ENCODE results near the gene SEMA5A. TPM values are rescaled to one million over a fixed set of nuclear protein-coding genes. Genes with fewer than 3 reads are reported as not detected.

SEMA5A gene
- total RNA-seq, 3 donors from 2014 or later, result 3.0 to 35.4 (median 25.9) TPM

DNA sequence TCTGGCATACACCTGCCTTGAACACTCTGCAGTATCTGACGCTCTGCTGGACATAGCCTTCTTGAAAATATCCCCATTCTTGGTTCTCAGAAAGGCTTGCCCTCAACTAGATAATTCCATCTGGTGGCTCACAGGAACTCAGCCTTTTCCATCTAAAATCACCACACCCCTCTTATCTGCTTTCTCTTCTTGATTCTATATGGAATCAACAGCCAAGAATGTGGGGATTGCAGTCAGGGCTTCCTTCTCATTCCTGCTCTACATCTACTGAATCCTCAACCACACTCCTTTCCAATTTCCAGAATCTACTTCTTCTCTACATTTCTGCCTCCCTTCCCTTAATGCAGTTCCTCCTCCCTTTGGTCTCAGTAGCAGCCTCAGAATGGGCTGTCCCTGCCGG is 170.1 kb downstream of the SEMA5A start:
- H3K9me3 ChIP-seq, result no peaks in the 10 kb centered on the region
- no peak overlapping the region for H3K4me3 ChIP-seq
- no peak overlapping the region for H3K27ac ChIP-seq
- no peaks in the 10 kb centered on the region for H3K36me3 ChIP-seq
- H3K4me1 ChIP-seq, result no peaks in the 10 kb centered on the region
- no peaks in the 10 kb centered on the region for H3K27me3 ChIP-seq
- DNase-seq (ENCODE audit: low spot score in 2 of 2), result no peak
- intact Hi-C loops (cut with DNase I; ENCODE audit: low total_unique reads), result loop anchor here (1.0 kb wide), 1 partner anchor 27 kb away; no protein-coding TSS in a partner anchor
- no peak for TF ChIP-seq POLR2AphosphoS5 (IDR thresholded peaks at IDR 0.05)
- TF ChIP-seq, protein P1, sequence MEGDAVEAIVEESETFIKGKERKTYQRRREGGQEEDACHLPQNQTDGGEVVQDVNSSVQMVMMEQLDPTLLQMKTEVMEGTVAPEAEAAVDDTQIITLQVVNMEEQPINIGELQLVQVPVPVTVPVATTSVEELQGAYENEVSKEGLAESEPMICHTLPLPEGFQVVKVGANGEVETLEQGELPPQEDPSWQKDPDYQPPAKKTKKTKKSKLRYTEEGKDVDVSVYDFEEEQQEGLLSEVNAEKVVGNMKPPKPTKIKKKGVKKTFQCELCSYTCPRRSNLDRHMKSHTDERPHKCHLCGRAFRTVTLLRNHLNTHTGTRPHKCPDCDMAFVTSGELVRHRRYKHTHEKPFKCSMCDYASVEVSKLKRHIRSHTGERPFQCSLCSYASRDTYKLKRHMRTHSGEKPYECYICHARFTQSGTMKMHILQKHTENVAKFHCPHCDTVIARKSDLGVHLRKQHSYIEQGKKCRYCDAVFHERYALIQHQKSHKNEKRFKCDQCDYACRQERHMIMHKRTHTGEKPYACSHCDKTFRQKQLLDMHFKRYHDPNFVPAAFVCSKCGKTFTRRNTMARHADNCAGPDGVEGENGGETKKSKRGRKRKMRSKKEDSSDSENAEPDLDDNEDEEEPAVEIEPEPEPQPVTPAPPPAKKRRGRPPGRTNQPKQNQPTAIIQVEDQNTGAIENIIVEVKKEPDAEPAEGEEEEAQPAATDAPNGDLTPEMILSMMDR (IDR thresholded peaks at IDR 0.05), result no peak
- no peak for TF ChIP-seq POLR2A (IDR thresholded peaks at IDR 0.05)

DNA sequence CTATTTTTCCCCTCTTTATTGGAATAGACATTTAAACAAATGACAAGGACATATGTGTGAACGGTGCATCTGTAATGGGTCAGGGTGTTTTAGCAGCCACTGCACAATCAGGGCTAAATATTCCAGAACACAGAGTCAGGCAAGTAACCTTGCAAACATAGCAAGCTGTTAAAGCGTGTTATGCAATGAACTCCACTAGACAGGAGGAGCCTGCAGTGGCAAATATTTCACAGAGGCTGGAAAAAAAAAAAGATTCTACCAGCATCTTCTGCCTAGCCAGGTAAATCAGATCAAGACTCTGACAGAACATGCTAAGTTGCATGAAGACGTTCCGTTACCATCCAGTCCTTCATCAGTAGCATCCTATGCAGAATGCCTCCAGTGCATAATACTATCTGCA is 171.8 kb downstream of the SEMA5A start:
- Histone ChIP-seq H3K27me3 (no peaks in the 10 kb centered on the region), H3K27ac (no peak overlapping the region), H3K4me3 (no peak overlapping the region), H3K36me3 (no peaks in the 10 kb centered on the region), H3K4me1 (no peaks in the 10 kb centered on the region), H3K9me3 (no peaks in the 10 kb centered on the region)
- DNase-seq (ENCODE audit: low spot score in 2 of 2), result no peak
- intact Hi-C loops (cut with DNase I; ENCODE audit: low total_unique reads), result no loop called here
- TF ChIP-seq POLR2AphosphoS5 (IDR thresholded peaks at IDR 0.05) (no peak), POLR2A (IDR thresholded peaks at IDR 0.05) (no peak)
- TF ChIP-seq, protein P1 (IDR thresholded peaks at IDR 0.05), result no peak

DNA sequence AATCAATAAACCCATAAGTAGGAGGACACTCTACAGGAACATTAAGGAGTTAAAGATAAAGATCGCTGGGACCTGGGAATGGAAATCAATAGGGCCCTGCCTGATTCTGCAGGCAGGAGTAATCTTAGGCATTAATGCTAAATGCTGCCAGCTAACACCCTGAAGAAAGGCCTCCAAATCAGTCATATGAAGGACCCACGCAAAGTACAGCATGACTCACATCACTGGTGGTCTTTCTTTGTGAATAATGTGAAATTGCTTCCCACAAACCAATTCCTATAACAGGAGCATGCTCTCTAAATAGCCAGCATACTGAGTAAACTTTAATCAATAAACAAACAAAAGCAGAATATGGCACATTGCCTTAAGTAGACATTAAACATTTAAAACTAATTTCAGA is 172.3 kb downstream of the SEMA5A start:
- no peaks in the 10 kb centered on the region for H3K27me3 ChIP-seq
- no peak for DNase-seq (ENCODE audit: low spot score in 2 of 2)
- no peaks in the 10 kb centered on the region for H3K9me3 ChIP-seq
- H3K36me3 ChIP-seq, result no peaks in the 10 kb centered on the region
- no peak overlapping the region for H3K27ac ChIP-seq
- intact Hi-C loops (cut with DNase I; ENCODE audit: low total_unique reads), result no loop called here
- no peaks in the 10 kb centered on the region for H3K4me1 ChIP-seq
- H3K4me3 ChIP-seq, result no peak overlapping the region
- TF ChIP-seq POLR2A (IDR thresholded peaks at IDR 0.05) (no peak), POLR2AphosphoS5 (IDR thresholded peaks at IDR 0.05) (no peak)
- TF ChIP-seq, protein P1 (IDR thresholded peaks at IDR 0.05), result no peak

DNA sequence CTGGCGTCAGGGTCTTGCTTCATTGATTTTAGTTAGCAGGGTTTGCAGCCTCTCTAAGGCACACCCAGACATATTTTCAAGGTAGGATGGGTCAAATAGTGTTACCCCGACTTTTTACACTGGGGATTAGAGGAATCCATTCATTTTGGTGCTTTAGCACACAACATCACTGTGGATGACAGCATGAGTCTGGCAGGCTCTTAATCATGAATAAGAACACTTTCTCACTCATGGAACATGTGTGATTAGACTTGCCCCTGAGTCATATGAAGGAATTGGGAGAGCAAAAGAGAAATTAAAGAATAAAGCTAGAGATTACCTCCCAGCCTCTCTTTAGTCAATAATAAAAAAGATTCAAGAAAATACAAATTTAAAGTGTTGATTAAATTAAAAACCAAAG is 175.6 kb downstream of the SEMA5A start:
- DNase-seq (ENCODE audit: low spot score in 2 of 2), result no peak
- Histone ChIP-seq H3K4me1 (no peaks in the 10 kb centered on the region), H3K36me3 (no peaks in the 10 kb centered on the region), H3K4me3 (no peak overlapping the region), H3K27me3 (no peaks in the 10 kb centered on the region), H3K9me3 (no peaks in the 10 kb centered on the region), H3K27ac (no peak overlapping the region)
- intact Hi-C loops (cut with DNase I; ENCODE audit: low total_unique reads), result no loop called here
- TF ChIP-seq POLR2A (IDR thresholded peaks at IDR 0.05) (no peak), POLR2AphosphoS5 (IDR thresholded peaks at IDR 0.05) (no peak)
- TF ChIP-seq, protein P1 (IDR thresholded peaks at IDR 0.05), result no peak

DNA sequence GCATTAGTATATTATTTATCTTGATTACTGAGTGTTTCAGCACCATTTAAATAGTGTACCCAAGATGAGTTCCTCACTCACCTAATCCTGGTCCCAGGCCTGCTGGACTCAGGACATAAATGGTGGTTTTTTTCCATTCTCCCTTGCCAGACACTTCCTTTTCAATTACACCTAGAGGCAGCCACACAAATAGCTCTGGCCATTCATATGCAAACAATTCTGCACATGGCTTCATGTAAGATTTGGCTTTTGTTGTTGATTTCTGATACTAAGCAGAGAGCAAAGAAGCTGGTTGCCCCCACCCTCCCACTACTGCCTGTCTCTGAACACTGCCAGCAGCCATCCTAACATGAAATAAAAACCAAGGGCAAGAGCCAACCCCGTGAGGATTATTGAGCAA is 180.4 kb downstream of the SEMA5A start:
- no peaks in the 10 kb centered on the region for H3K36me3 ChIP-seq
- H3K4me3 ChIP-seq, result no peak overlapping the region
- TF ChIP-seq POLR2A (IDR thresholded peaks at IDR 0.05) (no peak), POLR2AphosphoS5 (IDR thresholded peaks at IDR 0.05) (no peak)
- TF ChIP-seq, protein P1 (IDR thresholded peaks at IDR 0.05), result no peak
- H3K9me3 ChIP-seq, result no peaks in the 10 kb centered on the region
- no peak overlapping the region for H3K27ac ChIP-seq
- intact Hi-C loops (cut with DNase I; ENCODE audit: low total_unique reads), result loop anchor here (5.0 kb wide), 1 partner anchor 1268 kb away; no protein-coding TSS in a partner anchor
- no peak for DNase-seq (ENCODE audit: low spot score in 2 of 2)
- H3K4me1 ChIP-seq, result no peaks in the 10 kb centered on the region
- no peaks in the 10 kb centered on the region for H3K27me3 ChIP-seq

All from breast epithelium (tissue), 4 donors.